K562 (cell line): Measurements from ENCODE around the gene SPRR2E. TPM values are rescaled to one million over a fixed set of nuclear protein-coding genes. Genes with fewer than 3 reads are reported as not detected.

Experiments
- CTBP1 ChIP-seq: fragments of 450-650 bp; IDR thresholded peaks from 2 replicates; pipeline ENCODE4 v1.6.1; 2016; ENCODE audit warnings: borderline replicate concordance
- ELF4 ChIP-seq: fragments of 450-650 bp; formaldehyde crosslinking; IDR thresholded peaks from 2 replicates; pipeline ENCODE4 v1.4.0; 2022; ENCODE audit warnings: missing genetic modification characterization
- FOSL1 ChIP-seq: fragments of 200-800 bp; sonication (Bioruptor generic); conservative IDR thresholded peaks from 2 replicates; pipeline ENCODE4 v1.6.1; 2016; ENCODE audit warnings: missing genetic modification characterization, missing compliant biosample characterization
- KAT8 ChIP-seq: fragments of 450-650 bp; IDR thresholded peaks from 2 replicates; pipeline ENCODE4 v1.6.1; 2016; ENCODE audit warnings: low read depth, mild to moderate bottlenecking
- MTA2 ChIP-seq: fragments of 450-650 bp; IDR thresholded peaks from 2 replicates; pipeline ENCODE4 v1.6.1; 2016; ENCODE audit warnings: low read depth
- PHB2 ChIP-seq: fragments of 450-650 bp; IDR thresholded peaks from 2 replicates; pipeline ENCODE4 v1.6.1; 2017; ENCODE audit warnings: low read depth
- RNF2 ChIP-seq: sonication (generic); IDR thresholded peaks from 2 replicates; pipeline ENCODE4 v1.6.1; 2016
- ZNF445 ChIP-seq: fragments of 250-450 bp; sonication (Bioruptor Pico); IDR thresholded peaks from 2 replicates; pipeline ENCODE4 v1.4.0; 2020; ENCODE audit warnings: low read depth, mild to moderate bottlenecking, moderate library complexity
- polyA plus RNA-seq, 8 experiments: library from polyadenylated mRNA; depleted of rRNA in 4 of 8; stranded (reverse) in 5 of 8; unstranded in 3 of 8; fragments of >200 nt; fragmentation: Nextera tagmentation in 2 of 8; fragmentation: Illumina TruSeq in 1 of 8; extraction: Ambion mirVana in 2 of 8; extraction: Trizol in 1 of 8; gene quantifications; 2 replicates each; pipeline versions ENCODE4 v1.2.1 to v1.2.3, GENCODE V29; 2011 to 2014; ENCODE audit warnings: inconsistent platforms in 1 of 8, missing spikeins in 1 of 8
- total RNA-seq, 7 experiments: library from RNA; depleted of rRNA in 6 of 7; stranded (reverse); fragments of >200 nt in 6 of 7; fragmentation: Illumina TruSeq in 2 of 7; extraction: Trizol in 2 of 7; gene quantifications; 2 replicates each; pipeline versions ENCODE4 v1.2.1 to v1.2.3, GENCODE V29; 2011 to 2021; ENCODE audit warnings: low replicate concordance in 1 of 7
- TF ChIP-seq, protein P1 (sequence below), 2 experiments: fragments of 450-650 bp in 1 of 2; sonication (generic) in 1 of 2; formaldehyde crosslinking in 1 of 2; IDR thresholded peaks; 2 replicates each; pipeline versions ENCODE4 v1.7.1 to v1.9.0; 2016 to 2022; ENCODE audit warnings: inconsistent platforms in 1 of 2, mild to moderate bottlenecking in 1 of 2, missing genetic modification reagents in 1 of 2
- TF ChIP-seq, protein P2 (sequence below), 2 experiments: fragments of 250-450 bp in 1 of 2; fragments of 450-650 bp in 1 of 2; sonication (Bioruptor Pico) in 1 of 2; IDR thresholded peaks; 2 replicates each; pipeline versions ENCODE4 v1.6.1 to v1.8.0; 2016 to 2021; ENCODE audit warnings: mild to moderate bottlenecking in 2 of 2, moderate library complexity in 2 of 2, missing compliant biosample characterization in 1 of 2, missing genetic modification characterization in 1 of 2
- TF ChIP-seq, protein P3 (sequence below): fragments of 250-450 bp; sonication (Bioruptor Pico); IDR thresholded peaks from 2 replicates; pipeline ENCODE4 v1.6.1; 2021; ENCODE audit warnings: mild to moderate bottlenecking

The SPRR2E gene
- total and polyA plus RNA-seq, 9 of the 15 experiments (the other 6 are each of a cell fraction or from before 2014, with no cell fraction given) = not detected

DNA sequence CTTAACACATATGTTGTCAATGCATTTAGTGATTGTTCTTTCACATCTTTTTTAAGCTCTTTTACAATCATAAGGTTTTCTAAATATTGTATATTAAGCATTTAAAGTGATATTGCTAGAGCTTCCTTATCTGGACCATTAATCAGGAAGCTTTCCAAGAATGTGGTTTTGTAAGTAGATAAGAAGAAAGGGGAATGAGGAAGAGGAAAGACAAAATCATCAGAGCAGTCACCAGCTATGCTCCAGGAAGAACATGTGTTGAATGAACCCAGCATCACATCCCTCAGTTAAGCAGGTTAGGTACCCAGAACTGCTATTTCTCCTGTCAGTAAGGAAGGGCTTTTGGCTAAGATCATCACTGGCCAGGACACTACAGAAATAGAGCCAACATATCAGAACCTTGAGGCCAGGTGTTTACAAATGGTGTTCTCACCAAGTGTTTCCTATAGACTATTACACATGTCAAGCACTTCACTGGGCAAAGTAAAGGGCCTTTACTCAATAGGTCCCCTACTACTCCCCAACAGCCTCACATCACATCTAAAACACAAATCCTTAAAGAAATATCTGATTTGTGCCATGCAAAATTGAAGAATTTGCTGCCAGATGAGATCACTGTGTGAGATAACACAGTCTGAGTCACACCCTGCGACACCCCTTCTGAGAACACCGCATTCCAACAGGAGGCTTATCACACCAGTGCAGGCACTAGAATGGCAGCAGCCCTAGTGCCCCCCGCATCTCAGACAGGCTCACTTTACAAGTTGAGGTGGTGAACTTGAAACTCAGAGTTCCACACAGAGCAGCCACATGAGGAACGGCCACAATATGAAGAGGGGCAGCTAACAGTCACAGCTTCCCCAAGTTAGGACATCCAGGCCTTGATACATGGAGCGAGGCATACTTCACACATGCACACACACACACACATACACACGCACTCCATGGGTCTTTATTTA lies 35.2 kb downstream of the SPRR2E start (continued):
- TF ChIP-seq, protein P1, sequence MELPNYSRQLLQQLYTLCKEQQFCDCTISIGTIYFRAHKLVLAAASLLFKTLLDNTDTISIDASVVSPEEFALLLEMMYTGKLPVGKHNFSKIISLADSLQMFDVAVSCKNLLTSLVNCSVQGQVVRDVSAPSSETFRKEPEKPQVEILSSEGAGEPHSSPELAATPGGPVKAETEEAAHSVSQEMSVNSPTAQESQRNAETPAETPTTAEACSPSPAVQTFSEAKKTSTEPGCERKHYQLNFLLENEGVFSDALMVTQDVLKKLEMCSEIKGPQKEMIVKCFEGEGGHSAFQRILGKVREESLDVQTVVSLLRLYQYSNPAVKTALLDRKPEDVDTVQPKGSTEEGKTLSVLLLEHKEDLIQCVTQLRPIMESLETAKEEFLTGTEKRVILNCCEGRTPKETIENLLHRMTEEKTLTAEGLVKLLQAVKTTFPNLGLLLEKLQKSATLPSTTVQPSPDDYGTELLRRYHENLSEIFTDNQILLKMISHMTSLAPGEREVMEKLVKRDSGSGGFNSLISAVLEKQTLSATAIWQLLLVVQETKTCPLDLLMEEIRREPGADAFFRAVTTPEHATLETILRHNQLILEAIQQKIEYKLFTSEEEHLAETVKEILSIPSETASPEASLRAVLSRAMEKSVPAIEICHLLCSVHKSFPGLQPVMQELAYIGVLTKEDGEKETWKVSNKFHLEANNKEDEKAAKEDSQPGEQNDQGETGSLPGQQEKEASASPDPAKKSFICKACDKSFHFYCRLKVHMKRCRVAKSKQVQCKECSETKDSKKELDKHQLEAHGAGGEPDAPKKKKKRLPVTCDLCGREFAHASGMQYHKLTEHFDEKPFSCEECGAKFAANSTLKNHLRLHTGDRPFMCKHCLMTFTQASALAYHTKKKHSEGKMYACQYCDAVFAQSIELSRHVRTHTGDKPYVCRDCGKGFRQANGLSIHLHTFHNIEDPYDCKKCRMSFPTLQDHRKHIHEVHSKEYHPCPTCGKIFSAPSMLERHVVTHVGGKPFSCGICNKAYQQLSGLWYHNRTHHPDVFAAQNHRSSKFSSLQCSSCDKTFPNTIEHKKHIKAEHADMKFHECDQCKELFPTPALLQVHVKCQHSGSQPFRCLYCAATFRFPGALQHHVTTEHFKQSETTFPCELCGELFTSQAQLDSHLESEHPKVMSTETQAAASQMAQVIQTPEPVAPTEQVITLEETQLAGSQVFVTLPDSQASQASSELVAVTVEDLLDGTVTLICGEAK (IDR thresholded peaks at IDR 0.05) = no peak
- TF ChIP-seq, protein P1 (CRISPR knock-in tag; IDR thresholded peaks at IDR 0.05) = no peak
- peak; percentile 98 for TF ChIP-seq FOSL1 (tag)
- TF ChIP-seq PHB2 = peak; percentile 74
- TF ChIP-seq, protein P2, sequence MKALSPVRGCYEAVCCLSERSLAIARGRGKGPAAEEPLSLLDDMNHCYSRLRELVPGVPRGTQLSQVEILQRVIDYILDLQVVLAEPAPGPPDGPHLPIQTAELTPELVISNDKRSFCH (CRISPR knock-in tag; IDR thresholded peaks at IDR 0.05) = no peak
- TF ChIP-seq, protein P2 (tag; IDR thresholded peaks at IDR 0.05) = no peak
- TF ChIP-seq ELF4 (CRISPR knock-in tag) = peak; percentile 40; the same call in 1 of the 2 replicates
- TF ChIP-seq CTBP1 = peak; percentile 69
- TF ChIP-seq RNF2 = peak; percentile 94
- no peak for TF ChIP-seq KAT8
- no peak for TF ChIP-seq ZNF445 (CRISPR knock-in tag)
- TF ChIP-seq MTA2 = peak; percentile 92
- TF ChIP-seq, protein P3, sequence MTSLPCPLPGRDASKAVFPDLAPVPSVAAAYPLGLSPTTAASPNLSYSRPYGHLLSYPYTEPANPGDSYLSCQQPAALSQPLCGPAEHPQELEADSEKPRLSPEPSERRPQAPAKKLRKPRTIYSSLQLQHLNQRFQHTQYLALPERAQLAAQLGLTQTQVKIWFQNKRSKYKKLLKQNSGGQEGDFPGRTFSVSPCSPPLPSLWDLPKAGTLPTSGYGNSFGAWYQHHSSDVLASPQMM = no peak
